GM18861 (cell line): ENCODE data around the gene C10orf105.

Source experiments
- ATAC-seq: cut with Tn5 transposase; IDR thresholded peaks from one replicate; pipeline ENCODE4 v1.9.1; 2021; ENCODE audit not compliant: unreplicated experiment

C10orf105 gene

DNA sequence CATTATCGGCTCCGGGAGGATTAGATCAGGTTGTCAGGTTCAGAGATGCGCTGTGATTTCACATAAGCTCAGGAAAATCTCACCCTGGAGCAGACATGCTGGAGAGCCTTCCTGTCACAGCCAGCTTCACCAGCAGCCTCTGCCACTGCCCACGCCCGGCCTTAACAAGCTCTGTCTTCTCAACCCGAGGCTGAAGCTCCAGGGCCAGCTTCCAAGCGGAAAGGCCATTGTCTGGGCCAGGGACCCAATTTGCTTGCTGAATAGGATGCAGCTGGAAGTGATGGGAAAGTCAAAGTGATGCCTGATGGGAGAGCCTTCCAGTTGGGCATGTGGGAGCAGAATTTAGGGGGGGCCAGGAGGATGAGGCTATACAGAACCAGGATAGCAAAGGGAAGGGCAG is 36.3 kb downstream of the C10orf105 start:
- ATAC-seq: no peak

DNA sequence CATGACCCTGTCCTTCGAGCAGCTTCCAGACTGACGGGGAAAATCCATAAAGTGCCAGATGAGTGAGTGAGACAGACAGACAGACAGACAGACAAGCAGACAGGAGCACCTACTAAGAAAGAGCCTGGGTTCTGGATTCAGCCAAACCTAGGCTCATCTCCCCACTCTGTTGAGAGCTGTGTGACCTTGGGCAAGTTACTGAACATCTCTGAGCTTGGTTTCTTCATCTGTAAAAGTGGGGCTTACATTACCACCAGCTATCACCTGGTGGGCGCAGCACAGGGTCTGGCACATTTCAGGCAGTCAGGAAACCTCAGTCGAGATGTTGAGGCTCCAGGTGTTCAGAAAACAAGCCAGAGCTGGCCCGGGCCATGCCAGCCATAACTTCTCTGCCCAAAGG is 37.6 kb downstream of the C10orf105 start:
- no peak for ATAC-seq

DNA sequence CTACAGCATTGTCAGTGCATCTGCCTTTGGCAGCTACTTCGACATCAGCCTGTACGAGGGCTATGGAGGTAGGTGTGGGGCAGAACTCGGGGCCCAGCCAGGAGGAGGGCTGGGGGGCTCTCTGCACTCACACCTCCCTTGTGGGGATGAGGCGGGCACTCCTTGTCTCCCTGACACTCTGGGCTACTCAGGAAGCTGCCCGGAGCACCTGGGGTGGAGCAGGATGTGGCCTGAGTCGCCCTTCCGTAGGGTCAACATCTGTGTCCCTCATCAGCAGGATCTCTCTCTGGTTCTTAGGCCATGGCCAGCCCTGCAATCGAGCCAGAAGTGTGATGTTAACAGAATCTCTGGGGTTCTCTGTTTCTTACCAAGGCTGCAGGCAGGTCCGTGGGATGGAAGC is 40.2 kb downstream of the C10orf105 start:
- ATAC-seq: no peak

DNA sequence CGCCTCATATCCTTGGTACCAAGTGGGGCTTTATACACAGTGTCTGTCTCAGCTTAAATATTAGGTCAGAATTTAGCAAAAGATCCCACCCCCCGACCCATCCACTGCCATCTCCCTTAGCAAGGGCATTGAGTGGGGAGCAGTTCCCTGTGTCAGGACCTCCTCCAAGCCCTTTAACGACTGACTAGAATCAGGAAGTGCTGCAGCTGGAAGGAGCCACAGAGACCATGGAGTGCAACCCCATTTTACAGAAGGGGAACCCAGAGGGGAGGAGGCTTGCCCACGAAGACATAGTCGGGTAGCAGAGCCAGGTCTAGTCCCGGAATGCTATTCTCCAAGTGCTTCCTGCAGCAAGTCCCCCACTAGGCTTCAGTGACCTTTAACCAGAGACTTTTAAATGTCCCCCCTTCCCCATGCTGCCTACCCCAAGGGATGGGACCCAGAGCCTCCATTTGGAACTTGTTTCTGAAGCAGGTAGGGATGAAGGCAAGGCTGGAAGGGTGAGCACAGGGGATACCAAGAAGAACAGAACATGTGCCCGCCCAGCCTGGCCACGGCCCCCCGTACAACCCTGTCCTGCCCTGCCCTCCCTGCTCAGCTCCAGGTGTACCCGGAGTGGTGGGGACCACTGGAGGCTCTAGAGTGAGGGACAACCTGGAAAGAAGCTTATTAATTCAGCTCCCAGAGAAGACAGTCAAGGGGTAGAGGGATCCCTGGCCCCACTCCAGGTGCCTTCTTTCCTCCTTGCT is 41.3 kb downstream of the C10orf105 start:
- no peak for ATAC-seq

DNA sequence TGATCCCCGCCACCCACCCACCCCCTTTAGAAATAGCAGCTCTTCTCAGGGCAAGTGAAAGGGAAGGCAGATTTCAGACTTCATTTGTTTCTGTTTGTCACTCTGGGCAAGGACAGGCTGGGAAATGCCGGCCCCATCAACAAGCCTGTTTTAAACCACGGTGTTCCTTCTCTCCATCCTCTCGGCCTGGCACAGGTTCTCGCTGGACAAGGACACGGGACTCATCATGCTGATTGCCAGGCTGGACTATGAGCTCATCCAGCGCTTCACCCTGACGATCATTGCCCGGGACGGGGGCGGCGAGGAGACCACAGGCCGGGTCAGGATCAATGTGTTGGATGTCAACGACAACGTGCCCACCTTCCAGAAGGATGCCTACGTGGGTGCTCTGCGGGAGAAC is 42.3 kb downstream of the C10orf105 start:
- ATAC-seq: no peak

DNA sequence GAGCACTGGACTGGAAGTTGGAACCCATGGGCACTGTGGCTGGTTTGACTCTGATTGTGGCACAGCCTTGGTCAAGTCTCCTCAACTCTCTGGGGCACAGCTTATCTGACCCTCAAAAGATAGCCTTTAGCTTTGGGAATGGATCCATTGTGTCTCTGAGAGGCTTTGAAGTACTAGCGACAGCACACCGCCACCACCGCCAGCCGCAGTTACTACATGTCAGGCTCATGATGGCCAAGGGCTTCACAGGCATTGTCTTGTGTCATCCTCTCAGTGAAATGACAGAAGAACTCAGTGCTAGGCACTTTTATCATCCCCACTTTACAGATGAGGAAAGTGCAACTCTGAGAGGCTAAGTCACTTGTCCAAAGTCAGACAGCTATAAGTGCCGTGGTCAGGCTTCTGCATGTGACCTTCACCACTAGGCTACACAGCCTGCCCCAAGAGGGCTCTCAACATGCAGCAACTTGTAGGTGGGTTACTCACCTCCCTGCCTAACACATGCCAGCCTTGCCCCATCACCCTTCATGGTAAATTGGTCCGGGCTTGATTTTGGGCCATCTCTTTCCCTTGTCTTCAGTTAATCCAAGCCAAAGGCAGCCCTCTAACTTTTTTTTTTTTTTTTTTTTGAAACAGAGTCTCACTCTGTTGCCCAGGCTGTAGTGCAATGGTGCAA is 44.1 kb downstream of the C10orf105 start:
- no peak for ATAC-seq

DNA sequence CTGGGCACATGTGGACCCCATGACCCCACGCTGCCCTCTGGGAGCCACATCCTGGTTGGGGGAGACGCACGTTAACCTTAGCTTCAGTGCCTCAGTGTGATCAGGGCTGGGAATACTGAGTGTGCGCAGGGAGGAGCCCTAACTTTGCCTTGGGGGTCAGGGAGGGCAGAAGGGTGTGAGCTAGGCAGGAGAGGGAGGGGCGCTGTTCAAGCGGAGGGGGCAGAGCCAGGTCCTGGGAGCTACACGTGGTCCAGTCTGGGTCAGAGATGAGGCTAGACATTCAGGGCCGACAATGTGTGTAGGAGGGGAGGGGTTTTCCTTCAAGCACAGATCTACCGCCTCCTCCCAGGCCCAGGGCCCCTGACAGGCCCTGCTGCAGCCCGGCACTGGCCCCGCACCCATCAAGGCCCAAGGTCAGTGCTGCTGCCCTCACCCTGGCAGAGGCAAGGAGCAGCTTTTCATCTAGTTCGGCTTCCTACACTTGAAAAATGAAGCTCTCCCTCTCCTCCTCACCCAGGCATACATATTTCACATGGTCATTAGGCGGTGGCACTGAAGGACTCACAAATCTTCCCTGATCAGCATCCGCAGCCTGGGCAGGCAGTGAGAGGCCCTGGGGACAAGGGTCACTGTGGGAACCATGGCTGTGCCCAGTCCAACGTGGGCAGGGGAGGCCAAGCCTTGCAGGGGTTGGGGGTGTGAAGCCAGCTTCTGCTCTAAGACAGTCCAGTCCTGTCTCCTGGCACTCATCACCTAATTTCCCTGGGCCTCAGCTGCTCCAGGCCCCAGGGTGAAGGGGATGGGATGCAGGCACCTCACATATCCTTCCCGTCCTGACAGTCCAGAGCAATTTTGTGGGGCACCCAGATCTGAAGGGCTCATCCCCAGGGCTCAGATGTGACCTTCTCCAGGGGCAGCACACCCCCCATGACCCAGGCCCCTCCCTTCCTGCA is 47.3 kb downstream of the C10orf105 start:
- ATAC-seq: no peak

DNA sequence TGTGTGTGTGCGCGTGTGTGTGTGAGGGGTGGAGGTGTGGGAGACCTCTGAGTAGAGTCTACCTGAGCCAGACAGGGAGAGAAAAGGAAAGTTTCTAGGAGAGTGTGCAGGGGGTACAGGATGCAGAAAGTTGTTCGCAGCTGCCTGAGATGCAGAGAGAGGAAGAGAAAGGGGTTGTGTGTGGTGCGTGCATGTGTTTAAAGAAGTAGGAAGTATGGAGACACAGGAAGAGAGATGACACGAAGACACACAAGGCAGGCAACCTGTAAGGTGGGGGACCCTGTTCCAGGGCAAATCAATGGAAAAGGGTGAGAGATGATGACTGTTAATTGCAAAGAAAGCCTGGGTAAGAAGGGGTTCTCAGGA is 52.2 kb downstream of the C10orf105 start:
- ATAC-seq: no peak

DNA sequence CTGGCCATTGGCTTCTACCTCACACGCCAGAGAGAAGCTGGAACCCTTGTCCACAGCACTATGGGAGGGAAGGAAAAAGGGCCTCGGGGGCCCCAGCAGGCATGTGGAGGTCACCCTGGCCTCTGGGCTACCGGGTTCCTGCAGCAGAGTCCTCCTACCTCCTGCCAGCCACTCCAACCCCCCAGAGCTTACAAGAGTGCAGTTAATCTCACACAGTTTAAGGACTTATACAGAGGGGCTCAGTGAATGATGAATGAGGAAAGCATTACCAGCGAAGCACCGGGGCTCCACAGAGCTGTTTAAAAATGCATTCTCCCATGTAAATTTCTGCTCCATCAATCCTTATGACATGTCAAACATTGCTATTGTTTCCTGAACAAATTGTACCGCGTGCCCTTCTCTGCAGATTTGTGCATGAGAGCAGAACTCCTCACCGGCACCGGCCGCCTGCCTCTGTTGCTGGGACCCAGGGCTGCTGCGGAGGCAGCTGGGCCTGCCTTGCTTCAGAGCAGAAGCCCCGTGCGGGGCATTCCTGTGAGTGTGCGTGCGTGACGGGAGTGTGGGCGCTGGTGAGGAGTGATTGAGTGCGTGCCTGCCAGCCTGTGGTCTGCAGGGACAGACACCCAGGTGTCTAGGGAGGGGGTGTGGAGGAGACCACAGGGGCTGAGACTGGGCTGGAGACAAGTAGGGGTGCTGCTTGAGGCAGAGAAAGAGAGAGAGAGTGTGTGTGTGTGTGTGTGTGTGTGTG is 52.8 kb downstream of the C10orf105 start:
- ATAC-seq: no peak

DNA sequence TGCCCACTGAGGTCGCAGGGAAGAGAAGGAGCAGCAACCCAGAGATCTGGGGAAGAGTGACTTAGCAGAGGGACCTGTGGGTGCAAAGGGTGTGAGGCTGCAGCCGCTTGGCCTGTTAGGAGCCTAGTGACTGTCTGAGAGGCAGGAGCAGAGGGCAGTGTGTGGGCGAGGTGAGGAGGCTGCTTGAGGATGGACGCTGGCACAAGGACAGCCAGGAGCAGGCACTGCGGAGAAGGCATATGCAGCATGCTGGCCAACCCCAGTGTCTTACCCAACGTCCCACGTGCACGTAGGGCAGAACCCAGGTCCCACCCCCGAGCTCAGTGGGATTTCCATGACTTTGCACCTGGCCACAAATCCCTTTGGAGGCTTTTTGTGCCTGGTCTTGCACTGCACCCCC is 54.1 kb downstream of the C10orf105 start:
- ATAC-seq: no peak

DNA sequence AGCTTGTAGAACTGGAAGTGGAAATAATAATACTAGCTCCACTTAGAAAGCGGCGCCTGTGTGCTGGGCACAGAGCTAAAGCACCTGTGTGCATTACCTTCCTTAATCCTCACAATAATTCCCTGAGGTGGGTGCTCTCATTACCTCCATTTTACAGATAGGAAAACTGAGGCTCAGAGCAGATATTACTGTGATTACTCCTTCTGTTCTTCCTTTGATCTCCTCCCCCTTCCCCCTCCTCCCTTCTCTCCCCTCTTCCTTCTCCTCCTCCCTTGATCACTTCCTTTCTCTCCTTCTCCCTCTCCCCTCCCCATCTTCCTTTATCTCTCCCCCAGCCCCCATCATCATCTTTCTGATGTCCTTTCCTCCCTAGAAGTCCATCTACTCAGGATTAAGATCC is 55.0 kb downstream of the C10orf105 start:
- no peak for ATAC-seq

DNA sequence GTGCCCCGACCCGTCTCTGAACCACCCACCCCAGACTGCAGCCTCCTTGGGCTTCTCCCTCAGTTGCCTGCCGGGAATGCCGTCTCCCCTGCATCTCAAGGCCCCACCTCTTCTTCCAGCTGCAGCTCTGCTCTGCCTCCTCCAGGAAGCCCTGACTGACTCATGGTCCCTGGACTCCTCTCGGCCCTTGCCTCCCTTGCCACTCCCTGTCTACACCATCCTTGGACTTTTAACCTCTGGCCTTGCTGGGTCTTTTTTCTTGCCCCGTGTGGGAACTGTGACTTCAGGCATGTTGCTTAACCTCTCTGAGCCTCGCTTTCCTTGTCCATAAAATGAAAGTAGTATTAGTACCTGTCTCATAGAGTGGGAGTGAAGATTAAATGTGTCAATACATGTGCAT is 56.3 kb downstream of the C10orf105 start:
- no peak for ATAC-seq

DNA sequence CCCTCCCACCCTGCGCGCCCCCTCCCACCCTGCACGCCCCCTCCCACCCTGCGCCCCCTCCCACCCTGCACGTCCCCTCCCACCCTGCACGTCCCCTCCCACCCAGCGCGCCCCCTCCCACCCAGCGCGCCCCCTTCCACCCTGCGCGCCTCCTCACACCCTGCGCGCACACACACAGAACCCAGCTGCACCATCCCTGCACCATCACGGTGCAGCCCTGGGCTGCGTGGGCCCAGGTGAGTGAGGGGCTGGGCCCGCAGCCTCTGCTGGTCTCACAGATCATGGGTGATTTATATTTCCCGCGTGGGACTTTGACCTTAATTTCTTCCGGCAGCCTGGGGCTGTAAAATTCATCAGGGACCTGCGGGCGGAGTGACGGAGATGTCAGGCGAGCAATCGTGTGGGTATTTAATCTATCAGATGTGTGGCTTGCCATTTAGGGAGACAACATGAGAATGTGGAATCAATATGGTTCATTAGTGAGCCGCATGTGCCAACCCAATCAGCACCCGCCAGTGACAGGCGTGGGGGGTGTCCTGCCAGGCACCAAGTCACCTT is 57.7 kb downstream of the C10orf105 start:
- no peak for ATAC-seq
